ENCODE results near the gene SMAD2.
"Not testable (repeated sequence)": the region's sequence is repeated elsewhere in the genome, so short reads cannot be mapped to it uniquely, and the experiment has no call there.

The SMAD2 gene

GRCh38 chr18:47832348-47832747, 98.1 kb downstream of the SMAD2 start:
- TF ChIP-seq CTCF (IDR thresholded peaks at IDR 0.05; ENCODE audit: borderline replicate concordance, insufficient read depth, low read depth, low read length) = no peak
- H3K4me3 ChIP-seq (ENCODE audit: low read depth, low read length) = no peak overlapping the region

GRCh38 chr18:47831351-47831750, 99.1 kb downstream of the SMAD2 start:
- TF ChIP-seq CTCF (IDR thresholded peaks at IDR 0.05; ENCODE audit: borderline replicate concordance, insufficient read depth, low read depth, low read length) = no peak
- H3K4me3 ChIP-seq (ENCODE audit: low read depth, low read length) = no peak overlapping the region

- no peak for TF ChIP-seq CTCF (IDR thresholded peaks at IDR 0.05; ENCODE audit: borderline replicate concordance, insufficient read depth, low read depth, low read length)
- H3K4me3 ChIP-seq (ENCODE audit: low read depth, low read length) = no peak overlapping the region
Observed at GRCh38 chr18:47830772-47831171, 99.7 kb downstream of the SMAD2 start.

DNA sequence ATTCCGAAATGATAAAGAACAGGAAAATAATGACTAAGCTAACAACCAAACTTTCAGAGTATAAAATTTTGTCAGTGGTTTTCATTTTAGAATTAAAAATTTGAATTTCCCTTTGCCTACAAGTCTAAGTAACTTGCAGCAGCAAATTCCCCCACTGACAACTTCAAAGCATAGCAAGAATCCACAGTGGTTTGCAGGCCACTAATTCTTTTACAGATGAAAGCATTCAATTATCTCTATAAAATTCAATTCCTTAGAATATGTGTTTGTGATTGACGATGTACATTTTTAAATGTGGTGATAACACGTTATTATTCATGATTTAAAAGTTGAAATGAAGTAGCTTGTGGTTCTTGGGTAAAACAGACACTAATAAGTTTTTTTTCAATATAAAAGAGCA, 100.6 kb downstream of the SMAD2 start:
- no peak overlapping the region for H3K4me3 ChIP-seq (ENCODE audit: low read depth, low read length)
- TF ChIP-seq CTCF (IDR thresholded peaks at IDR 0.05; ENCODE audit: borderline replicate concordance, insufficient read depth, low read depth, low read length) = no peak

DNA sequence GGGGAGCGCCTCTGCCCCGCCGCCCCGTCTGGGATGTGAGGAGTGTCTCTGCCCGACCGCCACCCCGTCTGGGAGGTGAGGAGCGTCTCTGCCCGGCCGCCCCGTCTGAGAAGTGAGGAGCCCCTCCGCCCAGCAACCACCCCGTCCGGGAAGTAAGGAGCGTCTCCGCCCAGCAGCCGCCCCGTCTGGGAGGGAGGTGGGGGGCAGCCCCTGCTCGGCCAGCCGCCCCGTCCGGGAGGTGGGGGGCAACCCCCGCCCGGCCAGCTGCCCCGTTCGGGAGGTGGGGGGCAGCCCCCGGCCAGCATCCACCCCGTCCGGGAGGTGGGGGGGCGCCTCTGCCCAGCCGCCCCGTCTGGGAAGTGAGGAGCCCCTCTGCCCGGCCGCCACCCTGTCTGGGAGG, 102.4 kb downstream of the SMAD2 start:
- H3K4me3 ChIP-seq (ENCODE audit: low read depth, low read length) = not testable (repeated sequence)

DNA sequence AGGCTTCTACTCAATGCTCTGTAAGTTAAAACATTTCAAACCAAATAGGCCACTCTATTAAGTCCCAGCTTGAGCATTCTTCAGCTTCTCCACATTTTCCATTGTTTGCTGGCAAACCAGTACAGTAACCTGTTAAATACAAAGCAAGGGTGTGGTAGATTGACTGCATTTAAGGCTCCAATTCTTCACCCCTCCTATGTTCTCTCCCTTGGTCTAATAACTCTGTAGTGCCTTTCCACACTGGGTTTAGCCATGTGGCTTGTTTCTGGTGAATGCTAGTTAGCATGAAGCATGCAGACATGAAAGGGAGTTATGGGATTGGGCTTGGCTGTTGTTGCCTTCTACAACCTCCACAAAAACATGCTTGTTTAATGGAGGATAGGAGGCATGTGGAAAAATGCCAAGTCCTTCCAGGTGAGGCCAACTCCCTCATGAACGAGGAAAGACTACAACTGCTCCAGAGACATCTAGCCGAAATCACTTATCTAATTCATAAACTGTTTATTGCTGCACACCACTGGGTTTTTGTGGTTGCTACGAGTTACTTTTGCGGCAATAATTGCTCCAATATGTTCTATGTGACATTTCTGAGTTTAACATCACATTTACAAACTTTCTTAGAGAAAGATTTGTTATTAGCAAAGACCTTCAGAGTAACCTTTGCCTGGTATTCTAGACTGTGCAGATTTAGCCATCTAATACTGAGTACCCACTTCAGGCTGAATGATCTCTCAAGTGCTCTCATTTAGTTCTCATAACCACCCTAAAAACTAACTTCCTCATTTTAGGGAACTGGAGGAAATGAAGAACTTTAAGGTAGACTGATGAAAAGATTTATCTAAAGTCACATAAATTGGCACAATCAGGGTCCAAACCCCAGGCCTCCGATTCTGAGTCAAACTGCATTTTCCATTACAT, 104.0 kb downstream of the SMAD2 start:
- TF ChIP-seq CTCF (IDR thresholded peaks at IDR 0.05; ENCODE audit: borderline replicate concordance, insufficient read depth, low read depth, low read length) = no peak
- H3K4me3 ChIP-seq (ENCODE audit: low read depth, low read length) = no peak overlapping the region

- TF ChIP-seq CTCF (IDR thresholded peaks at IDR 0.05; ENCODE audit: borderline replicate concordance, insufficient read depth, low read depth, low read length) = no peak
- H3K4me3 ChIP-seq (ENCODE audit: low read depth, low read length) = no peak overlapping the region
Observed at GRCh38 chr18:47821314-47821713, 109.1 kb downstream of the SMAD2 start.

Data from GM12875 (cell line).